GM19099 (cell line): ENCODE measurements around the gene PKNOX2.

ENCODE experiments used
- POLR2A ChIP-seq: IDR thresholded peaks from 3 replicates; pipeline ENCODE4 v1.6.1; 2011; ENCODE audit warnings: low read depth; ENCODE audit not compliant: insufficient read length; ENCODE audit errors: extremely low read depth

The PKNOX2 gene

GRCh38 chr11:125245299-125245698 lies 80.7 kb downstream of the PKNOX2 start:
- TF ChIP-seq POLR2A = no peak

- TF ChIP-seq POLR2A = no peak
Measured at GRCh38 chr11:125247431-125247830, 82.9 kb downstream of the PKNOX2 start.

GRCh38 chr11:125250318-125251213 lies 86.0 kb downstream of the PKNOX2 start:
- no peak for TF ChIP-seq POLR2A

GRCh38 chr11:125251214-125251545 lies 86.6 kb downstream of the PKNOX2 start:
- no peak for TF ChIP-seq POLR2A

GRCh38 chr11:125251956-125252355 lies 87.4 kb downstream of the PKNOX2 start:
- TF ChIP-seq POLR2A = no peak

- no peak for TF ChIP-seq POLR2A
Measured at GRCh38 chr11:125253289-125253688, 88.7 kb downstream of the PKNOX2 start.

- no peak for TF ChIP-seq POLR2A
Measured at GRCh38 chr11:125253795-125254525, 89.4 kb downstream of the PKNOX2 start.

- TF ChIP-seq POLR2A = no peak
Measured at GRCh38 chr11:125256541-125257189, 92.1 kb downstream of the PKNOX2 start.

- no peak for TF ChIP-seq POLR2A
Measured at GRCh38 chr11:125257190-125257579, 92.6 kb downstream of the PKNOX2 start.

GRCh38 chr11:125257751-125258150 lies 93.2 kb downstream of the PKNOX2 start:
- TF ChIP-seq POLR2A = no peak

- TF ChIP-seq POLR2A = no peak
Measured at GRCh38 chr11:125258291-125259032, 93.9 kb downstream of the PKNOX2 start.

GRCh38 chr11:125261588-125261987 lies 97.0 kb downstream of the PKNOX2 start:
- TF ChIP-seq POLR2A = no peak

GRCh38 chr11:125262194-125262829 lies 97.8 kb downstream of the PKNOX2 start:
- no peak for TF ChIP-seq POLR2A

- TF ChIP-seq POLR2A = no peak
Measured at GRCh38 chr11:125262830-125263218, 98.3 kb downstream of the PKNOX2 start.
